GM19438 (cell line): Measurements from ENCODE around the gene CRYL1.

Experiments used
- ATAC-seq: cut with Tn5 transposase; IDR thresholded peaks from one replicate; pipeline ENCODE4 v1.9.1; 2021; ENCODE audit warnings: low read depth; ENCODE audit not compliant: unreplicated experiment

The CRYL1 gene

DNA sequence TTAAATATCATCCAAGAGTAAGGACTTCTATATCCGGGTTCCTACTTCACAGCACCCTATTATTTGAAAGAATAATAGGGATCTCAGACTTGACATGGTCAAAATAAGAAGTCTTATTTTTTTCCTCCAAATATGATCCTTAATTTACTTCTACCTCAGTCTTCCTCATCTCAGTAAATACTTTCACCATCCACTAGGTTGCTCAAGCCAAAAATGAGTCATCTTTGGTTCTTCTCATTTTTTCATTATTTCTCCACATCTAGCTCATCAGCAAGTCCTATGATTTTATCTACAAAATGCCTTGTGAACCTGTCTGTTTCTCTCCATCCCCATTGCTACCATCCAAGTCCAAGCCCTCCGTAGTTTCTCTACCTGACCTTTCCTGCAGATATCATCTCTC, 171.7 kb downstream of the CRYL1 start:
- ATAC-seq: no peak
